ENCODE results near the gene ABCB10. TPM values are rescaled to one million over a fixed set of nuclear protein-coding genes. Genes with fewer than 3 reads are reported as not detected.

The ABCB10 gene
- total and polyA plus RNA-seq, 7 donors: 6.9 to 20.8 (median 10.8) TPM

DNA sequence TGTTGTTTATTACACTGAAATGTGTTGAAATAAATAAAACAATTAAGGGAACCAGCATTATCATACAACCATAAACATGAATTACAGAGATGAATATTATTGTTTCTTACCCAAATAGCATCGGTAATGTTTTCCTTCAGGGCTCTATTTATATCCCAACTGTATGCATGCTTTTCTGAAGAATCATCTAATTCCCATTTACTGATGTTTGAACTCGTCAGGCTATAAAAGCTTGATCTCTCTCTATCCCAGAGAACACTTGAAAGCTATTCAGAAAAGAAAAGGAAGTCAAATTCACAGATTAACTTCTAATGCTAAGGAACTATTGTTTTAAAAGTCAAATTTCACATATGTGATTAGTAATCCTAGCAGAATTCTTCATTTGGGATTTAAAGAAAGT, 62.7 kb downstream of the ABCB10 start:
- H3K4me1 ChIP-seq: no peaks in the 10 kb centered on the region
- DNase-seq: no peak
- no peak overlapping the region for H3K4me3 ChIP-seq
- H3K27ac ChIP-seq: no peak overlapping the region
- 93 to 98% (median 94%) methylated on average over 2 of the region's 2 CpGs for WGBS, 3 donors
- intact Hi-C loops (cut with DNase I): no loop called here
- peaks cover 7 to 100% of the 10 kb centered on the region in 2 donors for H3K36me3 ChIP-seq (ENCODE audit: insufficient read depth in 1 of 2, low read depth in 1 of 2)
- no peaks in the 10 kb centered on the region for H3K9me3 ChIP-seq
- no peaks in the 10 kb centered on the region for H3K27me3 ChIP-seq (ENCODE audit: insufficient read depth in 3 of 3, low read length in 2 of 3)
- ATAC-seq: no peak
- TF ChIP-seq, protein P1, sequence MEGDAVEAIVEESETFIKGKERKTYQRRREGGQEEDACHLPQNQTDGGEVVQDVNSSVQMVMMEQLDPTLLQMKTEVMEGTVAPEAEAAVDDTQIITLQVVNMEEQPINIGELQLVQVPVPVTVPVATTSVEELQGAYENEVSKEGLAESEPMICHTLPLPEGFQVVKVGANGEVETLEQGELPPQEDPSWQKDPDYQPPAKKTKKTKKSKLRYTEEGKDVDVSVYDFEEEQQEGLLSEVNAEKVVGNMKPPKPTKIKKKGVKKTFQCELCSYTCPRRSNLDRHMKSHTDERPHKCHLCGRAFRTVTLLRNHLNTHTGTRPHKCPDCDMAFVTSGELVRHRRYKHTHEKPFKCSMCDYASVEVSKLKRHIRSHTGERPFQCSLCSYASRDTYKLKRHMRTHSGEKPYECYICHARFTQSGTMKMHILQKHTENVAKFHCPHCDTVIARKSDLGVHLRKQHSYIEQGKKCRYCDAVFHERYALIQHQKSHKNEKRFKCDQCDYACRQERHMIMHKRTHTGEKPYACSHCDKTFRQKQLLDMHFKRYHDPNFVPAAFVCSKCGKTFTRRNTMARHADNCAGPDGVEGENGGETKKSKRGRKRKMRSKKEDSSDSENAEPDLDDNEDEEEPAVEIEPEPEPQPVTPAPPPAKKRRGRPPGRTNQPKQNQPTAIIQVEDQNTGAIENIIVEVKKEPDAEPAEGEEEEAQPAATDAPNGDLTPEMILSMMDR (IDR thresholded peaks at IDR 0.05): no peak

DNA sequence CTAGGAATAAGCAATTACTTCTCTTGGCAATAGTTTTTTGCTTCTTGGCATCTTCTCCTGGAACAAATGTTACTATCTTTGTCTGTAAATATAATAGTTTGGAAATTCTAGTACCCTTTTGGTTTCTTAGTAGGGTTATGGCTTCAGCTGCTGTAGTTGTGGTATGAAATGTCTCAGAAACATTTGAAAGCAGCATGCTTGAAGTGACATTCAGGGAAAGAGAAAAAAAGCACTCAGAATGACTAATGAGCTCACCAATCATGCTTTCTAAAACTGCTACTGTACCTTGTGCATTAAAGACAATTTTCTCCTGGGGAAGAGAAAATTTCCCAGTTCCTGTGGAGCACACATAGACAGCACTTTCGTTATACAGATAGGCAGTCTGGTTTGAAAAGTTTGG, 71.3 kb downstream of the ABCB10 start:
- DNase-seq: no peak
- H3K4me1 ChIP-seq: no peaks in the 10 kb centered on the region
- H3K27ac ChIP-seq: no peak overlapping the region
- H3K4me3 ChIP-seq: no peak overlapping the region
- no peaks in the 10 kb centered on the region for H3K9me3 ChIP-seq
- WGBS, 3 donors: 88 to 99% (median 93%) methylated on average over 1 of the region's 1 CpG
- intact Hi-C loops (cut with DNase I): no loop called here
- no peak for ATAC-seq
- peaks cover 9 to 100% of the 10 kb centered on the region in 2 donors for H3K36me3 ChIP-seq (ENCODE audit: insufficient read depth in 1 of 2, low read depth in 1 of 2)
- no peaks in the 10 kb centered on the region for H3K27me3 ChIP-seq (ENCODE audit: insufficient read depth in 3 of 3, low read length in 2 of 3)
- TF ChIP-seq, protein P1 (IDR thresholded peaks at IDR 0.05): no peak

DNA sequence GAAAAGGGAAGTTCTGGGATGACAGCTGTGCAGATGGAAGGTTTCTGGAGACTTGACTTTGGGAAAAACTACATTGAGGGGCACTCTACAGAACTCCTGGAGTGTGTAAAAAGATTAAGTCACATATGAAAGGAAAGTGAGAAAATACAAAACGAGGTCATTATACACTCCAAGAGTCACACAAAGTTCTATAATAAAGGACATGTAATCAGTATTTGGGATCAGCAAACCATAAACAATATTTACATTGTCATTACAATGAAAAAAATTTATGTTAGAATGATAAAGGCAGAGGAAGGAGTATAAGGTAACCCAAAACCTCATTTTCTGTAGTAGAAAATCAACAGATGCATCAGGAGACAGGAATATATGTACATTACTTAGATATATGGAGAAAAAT, 73.2 kb downstream of the ABCB10 start:
- Histone ChIP-seq H3K27me3 (ENCODE audit: insufficient read depth in 3 of 3, low read length in 2 of 3) (no peaks in the 10 kb centered on the region), H3K36me3 (ENCODE audit: insufficient read depth in 1 of 2, low read depth in 1 of 2) (peaks cover 9 to 98% of the 10 kb centered on the region in 2 donors), H3K4me3 (no peak overlapping the region), H3K9me3 (no peaks in the 10 kb centered on the region), H3K27ac (no peak overlapping the region), H3K4me1 (no peaks in the 10 kb centered on the region)
- ATAC-seq: no peak
- 94 to 97% (median 94%) methylated on average over 1 of the region's 1 CpG for WGBS, 3 donors
- no peak for DNase-seq
- TF ChIP-seq, protein P1 (IDR thresholded peaks at IDR 0.05): no peak
- intact Hi-C loops (cut with DNase I): no loop called here

DNA sequence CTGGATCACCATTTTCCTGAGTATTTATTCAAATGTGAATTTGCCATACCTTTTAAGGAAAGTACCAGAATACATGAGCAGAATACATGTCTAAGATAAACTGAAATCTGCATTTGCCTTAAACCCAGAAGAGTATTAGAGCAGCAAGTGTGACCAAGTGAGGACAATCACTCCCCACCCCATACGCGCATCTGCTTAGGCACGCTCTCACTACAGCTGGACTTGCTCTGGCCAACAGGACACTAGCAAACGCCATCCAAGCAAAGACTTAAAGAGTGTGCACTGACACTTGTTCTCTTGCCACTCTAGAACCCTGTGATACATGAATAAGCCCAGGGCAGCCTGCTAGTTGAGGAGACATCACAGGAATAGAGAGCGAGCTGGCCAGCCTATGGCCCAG, 76.0 kb downstream of the ABCB10 start:
- no peaks in the 10 kb centered on the region for H3K9me3 ChIP-seq
- H3K36me3 ChIP-seq (ENCODE audit: insufficient read depth in 1 of 2, low read depth in 1 of 2): peaks cover 7 to 96% of the 10 kb centered on the region in 2 donors
- H3K27me3 ChIP-seq (ENCODE audit: insufficient read depth in 3 of 3, low read length in 2 of 3): no peaks in the 10 kb centered on the region
- WGBS, 3 donors: 87 to 94% (median 92%) methylated on average over 5 of the region's 5 CpGs
- H3K27ac ChIP-seq: no peak overlapping the region
- H3K4me3 ChIP-seq: no peak overlapping the region
- DNase-seq: no peak
- ATAC-seq: no peak
- TF ChIP-seq, protein P1 (IDR thresholded peaks at IDR 0.05): no peak
- intact Hi-C loops (cut with DNase I): loop anchor here in 1 of 2 donors (1.0 kb wide), 1 partner anchor 224 kb away; no protein-coding TSS in a partner anchor
- no peaks in the 10 kb centered on the region for H3K4me1 ChIP-seq

DNA sequence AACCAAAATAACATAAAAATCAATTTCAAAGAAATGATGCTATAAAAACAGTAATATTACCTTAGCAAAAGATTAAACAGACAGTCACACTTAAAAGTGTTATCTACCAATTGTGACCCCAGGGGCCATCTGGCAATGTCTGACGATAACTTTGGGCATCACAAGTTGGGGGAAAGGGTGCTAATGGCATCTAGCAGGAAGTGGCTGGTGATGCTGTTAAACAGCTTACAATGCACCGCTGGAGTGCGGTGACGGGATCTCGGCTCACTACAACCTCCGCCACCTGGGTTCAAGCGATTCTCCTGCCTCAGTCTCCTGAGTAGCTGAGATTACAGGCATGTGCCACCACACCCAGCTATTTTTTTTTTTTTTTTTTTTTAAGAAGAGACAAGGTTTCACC, 78.0 kb downstream of the ABCB10 start:
- ATAC-seq: no peak
- no peaks in the 10 kb centered on the region for H3K27me3 ChIP-seq (ENCODE audit: insufficient read depth in 3 of 3, low read length in 2 of 3)
- TF ChIP-seq, protein P1 (IDR thresholded peaks at IDR 0.05): no peak
- intact Hi-C loops (cut with DNase I): loop anchor here in 1 of 2 donors (2.0 kb wide), 1 partner anchor 222 kb away; no protein-coding TSS in a partner anchor
- no peaks in the 10 kb centered on the region for H3K9me3 ChIP-seq
- DNase-seq: no peak
- H3K4me1 ChIP-seq: no peaks in the 10 kb centered on the region
- no peak overlapping the region for H3K27ac ChIP-seq
- no peak overlapping the region for H3K4me3 ChIP-seq
- H3K36me3 ChIP-seq (ENCODE audit: insufficient read depth in 1 of 2, low read depth in 1 of 2): peaks cover 7 to 95% of the 10 kb centered on the region in 2 donors
- WGBS, 3 donors: 94 to 95% (median 94%) methylated on average over 7 of the region's 7 CpGs
